ENCODE data around the gene NYAP1.
"Not testable (repeated sequence)": the region's sequence is repeated elsewhere in the genome, so short reads cannot be mapped to it uniquely, and the experiment has no call there.

The NYAP1 gene

GRCh38 chr7:100483722-100484672, at the start of gene NYAP1:
NYAP1 (plus strand) TSS chr7:100483927; CDS start chr7:100485312, 1,385 bp downstream.
- Histone ChIP-seq H3K4me3 (ENCODE audit: low read length) (peak within 1 kb of the TSS; percentile 51), H3K27ac (ENCODE audit: low read depth, low read length) (no peak within 1 kb of the TSS), H3K9ac (ENCODE audit: low read length) (no peak within 1 kb of the TSS), H3K4me1 (ENCODE audit: control insufficient read depth, insufficient read depth, low read length) (peaks cover 2% of the 10 kb centered on the region), H3K27me3 (ENCODE audit: control insufficient read depth, insufficient read depth, low read length) (no peaks in the 10 kb centered on the region), H3K36me3 (ENCODE audit: control insufficient read depth, insufficient read depth, low read length) (no peaks in the 10 kb centered on the region)

GRCh38 chr7:100434297-100435144, 49.2 kb upstream of the NYAP1 start:
- peaks cover 11% of the 10 kb centered on the region for H3K4me1 ChIP-seq (ENCODE audit: control insufficient read depth, insufficient read depth, low read length)
- H3K4me3 ChIP-seq (ENCODE audit: low read length), result peak overlapping the region; percentile 91
- peaks cover 5% of the 10 kb centered on the region for H3K36me3 ChIP-seq (ENCODE audit: control insufficient read depth, insufficient read depth, low read length)
- H3K27ac ChIP-seq (ENCODE audit: low read depth, low read length), result no peak overlapping the region
- no peaks in the 10 kb centered on the region for H3K27me3 ChIP-seq (ENCODE audit: control insufficient read depth, insufficient read depth, low read length)
- no peak overlapping the region for H3K9ac ChIP-seq (ENCODE audit: low read length)

GRCh38 chr7:100435401-100436304, 48.1 kb upstream of the NYAP1 start:
- no peaks in the 10 kb centered on the region for H3K27me3 ChIP-seq (ENCODE audit: control insufficient read depth, insufficient read depth, low read length)
- H3K4me3 ChIP-seq (ENCODE audit: low read length), result peak overlapping the region; percentile 91
- peak overlapping the region; percentile 90 for H3K9ac ChIP-seq (ENCODE audit: low read length)
- H3K27ac ChIP-seq (ENCODE audit: low read depth, low read length), result peak overlapping the region; percentile 92
- peaks cover 10% of the 10 kb centered on the region for H3K4me1 ChIP-seq (ENCODE audit: control insufficient read depth, insufficient read depth, low read length)
- H3K36me3 ChIP-seq (ENCODE audit: control insufficient read depth, insufficient read depth, low read length), result peaks cover 5% of the 10 kb centered on the region

- no peak overlapping the region for H3K27ac ChIP-seq (ENCODE audit: low read depth, low read length)
- H3K36me3 ChIP-seq (ENCODE audit: control insufficient read depth, insufficient read depth, low read length), result peaks cover 5% of the 10 kb centered on the region
- H3K4me3 ChIP-seq (ENCODE audit: low read length), result no peak overlapping the region
- H3K9ac ChIP-seq (ENCODE audit: low read length), result no peak overlapping the region
- H3K4me1 ChIP-seq (ENCODE audit: control insufficient read depth, insufficient read depth, low read length), result peaks cover 5% of the 10 kb centered on the region
- no peaks in the 10 kb centered on the region for H3K27me3 ChIP-seq (ENCODE audit: control insufficient read depth, insufficient read depth, low read length)
Measured at GRCh38 chr7:100437150-100438100, 46.3 kb upstream of the NYAP1 start.

GRCh38 chr7:100438172-100438571, 45.6 kb upstream of the NYAP1 start:
- H3K9ac ChIP-seq (ENCODE audit: low read length), result no peak overlapping the region
- H3K27me3 ChIP-seq (ENCODE audit: control insufficient read depth, insufficient read depth, low read length), result peaks cover 2% of the 10 kb centered on the region
- H3K27ac ChIP-seq (ENCODE audit: low read depth, low read length), result no peak overlapping the region
- H3K36me3 ChIP-seq (ENCODE audit: control insufficient read depth, insufficient read depth, low read length), result peaks cover 5% of the 10 kb centered on the region
- H3K4me1 ChIP-seq (ENCODE audit: control insufficient read depth, insufficient read depth, low read length), result peaks cover 5% of the 10 kb centered on the region
- no peak overlapping the region for H3K4me3 ChIP-seq (ENCODE audit: low read length)

GRCh38 chr7:100438731-100439130, 45.0 kb upstream of the NYAP1 start:
- not testable (repeated sequence) for H3K9ac ChIP-seq (ENCODE audit: low read length); H3K4me3 ChIP-seq (ENCODE audit: low read length); H3K27me3 ChIP-seq (ENCODE audit: control insufficient read depth, insufficient read depth, low read length); H3K4me1 ChIP-seq (ENCODE audit: control insufficient read depth, insufficient read depth, low read length); H3K36me3 ChIP-seq (ENCODE audit: control insufficient read depth, insufficient read depth, low read length); H3K27ac ChIP-seq (ENCODE audit: low read depth, low read length)

GRCh38 chr7:100439244-100439643, 44.5 kb upstream of the NYAP1 start:
- not testable (repeated sequence) for H3K36me3 ChIP-seq (ENCODE audit: control insufficient read depth, insufficient read depth, low read length); H3K4me1 ChIP-seq (ENCODE audit: control insufficient read depth, insufficient read depth, low read length); H3K27ac ChIP-seq (ENCODE audit: low read depth, low read length); H3K27me3 ChIP-seq (ENCODE audit: control insufficient read depth, insufficient read depth, low read length); H3K4me3 ChIP-seq (ENCODE audit: low read length); H3K9ac ChIP-seq (ENCODE audit: low read length)

GRCh38 chr7:100441641-100442535, 41.8 kb upstream of the NYAP1 start:
- Histone ChIP-seq H3K4me1 (ENCODE audit: control insufficient read depth, insufficient read depth, low read length) (no peaks in the 10 kb centered on the region), H3K4me3 (ENCODE audit: low read length) (no peak overlapping the region), H3K27me3 (ENCODE audit: control insufficient read depth, insufficient read depth, low read length) (peaks cover 3% of the 10 kb centered on the region), H3K9ac (ENCODE audit: low read length) (no peak overlapping the region), H3K36me3 (ENCODE audit: control insufficient read depth, insufficient read depth, low read length) (no peaks in the 10 kb centered on the region), H3K27ac (ENCODE audit: low read depth, low read length) (no peak overlapping the region)

- Histone ChIP-seq H3K27me3 (ENCODE audit: control insufficient read depth, insufficient read depth, low read length) (peaks cover 3% of the 10 kb centered on the region), H3K36me3 (ENCODE audit: control insufficient read depth, insufficient read depth, low read length) (no peaks in the 10 kb centered on the region), H3K27ac (ENCODE audit: low read depth, low read length) (no peak overlapping the region), H3K9ac (ENCODE audit: low read length) (no peak overlapping the region), H3K4me3 (ENCODE audit: low read length) (no peak overlapping the region), H3K4me1 (ENCODE audit: control insufficient read depth, insufficient read depth, low read length) (no peaks in the 10 kb centered on the region)
Measured at GRCh38 chr7:100443096-100443840, 40.5 kb upstream of the NYAP1 start.

Measured in rectal smooth muscle tissue (tissue), 1 donor.